ENCODE measurements around the gene SEC23B. TPM values are rescaled to one million over a fixed set of nuclear protein-coding genes. Genes with fewer than 3 reads are reported as not detected.

Gene SEC23B
- total and polyA plus RNA-seq, 2 of the 8 experiments (the other 6 are each of a cell fraction or from before 2014, with no cell fraction given): 53.3 to 62.8 TPM

- TF ChIP-seq HDAC6 (IDR thresholded peaks at IDR 0.05; ENCODE audit: low read depth, low read length): no peak
Observed at GRCh38 chr20:18523066-18523465, 15.3 kb downstream of the SEC23B start (continued).

All from H1 (cell line).